Mucosa of stomach (tissue), 1 donor: Measurements from ENCODE around the gene AGL.
"Not testable (repeated sequence)": the region's sequence is repeated elsewhere in the genome, so short reads cannot be mapped to it uniquely, and the experiment has no call there.

ENCODE experiments used
- H3K27me3 ChIP-seq: one replicate; pipeline ENCODE4 v1.7.0; 2013; ENCODE audit warnings: mild to moderate bottlenecking, low read length; ENCODE audit not compliant: control insufficient read depth, insufficient read depth
- H3K36me3 ChIP-seq: one replicate; pipeline ENCODE4 v1.7.0; 2013; ENCODE audit warnings: low read length; ENCODE audit not compliant: control insufficient read depth, insufficient read depth
- H3K4me1 ChIP-seq: one replicate; pipeline ENCODE4 v1.7.0; 2013; ENCODE audit warnings: mild to moderate bottlenecking, low read length; ENCODE audit not compliant: control insufficient read depth, insufficient read depth
- H3K4me3 ChIP-seq: one replicate; pipeline ENCODE4 v1.7.0; 2013; ENCODE audit warnings: low read length
- H3K9ac ChIP-seq: one replicate; pipeline ENCODE4 v1.7.0; 2013; ENCODE audit warnings: mild to moderate bottlenecking, low read length, moderate library complexity
- H3K9me3 ChIP-seq: one replicate; pipeline ENCODE4 v1.7.0; 2013; ENCODE audit warnings: mild to moderate bottlenecking, low read length, moderate library complexity; ENCODE audit not compliant: control insufficient read depth
- donor health status: Pancreatic carcinoma.

The AGL gene

DNA sequence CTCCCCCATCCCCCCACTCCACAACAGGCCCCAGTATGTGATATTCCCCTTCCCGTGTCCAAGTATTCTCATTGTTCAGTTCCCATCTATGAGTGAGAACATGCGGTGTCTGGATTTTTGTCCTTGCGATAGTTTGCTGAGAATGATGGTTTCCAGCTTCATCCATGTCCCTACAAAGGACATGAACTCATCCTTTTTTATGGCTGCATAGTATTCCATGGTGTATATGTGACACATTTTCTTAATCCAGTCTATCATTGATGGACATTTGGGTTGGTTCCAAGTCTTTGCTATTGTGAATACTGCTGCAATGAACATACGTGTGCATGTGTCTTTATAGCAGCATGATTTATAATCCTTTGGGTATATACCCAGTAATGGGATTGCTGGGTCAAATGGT lies 53.1 kb downstream of the AGL start:
- not testable (repeated sequence) for H3K36me3 ChIP-seq, H3K4me1 ChIP-seq, H3K4me3 ChIP-seq, H3K9ac ChIP-seq, H3K27me3 ChIP-seq, H3K9me3 ChIP-seq

DNA sequence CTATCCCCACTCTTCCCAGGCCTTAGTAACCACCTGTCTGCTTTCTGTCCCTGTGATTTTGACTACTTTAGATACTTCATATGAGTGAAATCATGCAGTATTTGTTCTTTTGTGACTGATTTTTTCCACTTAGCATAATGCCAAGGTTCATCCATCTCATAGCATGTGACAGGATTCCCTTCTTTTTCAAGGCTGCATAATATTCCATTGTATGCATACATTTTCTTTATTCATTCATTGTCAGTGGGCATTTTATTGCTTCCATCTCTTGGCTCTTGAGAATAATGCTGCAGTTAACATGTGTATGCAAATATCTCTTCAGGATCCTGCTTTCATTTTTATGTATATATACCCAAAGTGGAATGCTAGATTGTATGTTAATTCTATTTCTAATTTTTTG lies 56.4 kb downstream of the AGL start:
- Histone ChIP-seq H3K4me1 (no peaks in the 10 kb centered on the region), H3K27me3 (no peaks in the 10 kb centered on the region), H3K4me3 (no peak overlapping the region), H3K9ac (no peak overlapping the region), H3K9me3 (no peaks in the 10 kb centered on the region), H3K36me3 (no peaks in the 10 kb centered on the region)

- Histone ChIP-seq H3K27me3 (no peaks in the 10 kb centered on the region), H3K4me1 (no peaks in the 10 kb centered on the region), H3K36me3 (no peaks in the 10 kb centered on the region), H3K9ac (no peak overlapping the region), H3K9me3 (no peaks in the 10 kb centered on the region), H3K4me3 (no peak overlapping the region)
Measured at GRCh38 chr1:99917214-99917613, 67.1 kb downstream of the AGL start.

DNA sequence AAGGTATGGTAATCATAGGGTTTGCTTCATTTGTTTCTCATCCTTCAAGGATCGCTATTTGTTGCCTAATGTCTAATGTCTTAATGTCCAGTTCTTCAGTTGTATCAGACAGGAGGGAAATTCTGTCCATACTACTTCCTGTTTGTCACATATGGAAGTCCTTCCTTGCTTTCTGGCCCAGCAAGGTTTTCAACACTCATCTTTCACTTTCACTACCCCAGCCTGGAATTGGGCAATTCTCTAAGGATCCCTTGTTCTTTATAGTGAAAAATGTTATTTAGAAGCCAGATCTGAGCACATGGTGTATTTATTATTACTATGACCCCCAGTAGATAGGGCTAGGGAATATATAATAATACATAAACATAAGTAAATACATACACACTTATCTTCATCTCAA lies 69.1 kb downstream of the AGL start:
- Histone ChIP-seq H3K9ac (no peak overlapping the region), H3K4me1 (no peaks in the 10 kb centered on the region), H3K36me3 (no peaks in the 10 kb centered on the region), H3K9me3 (no peaks in the 10 kb centered on the region), H3K27me3 (no peaks in the 10 kb centered on the region), H3K4me3 (no peak overlapping the region)

DNA sequence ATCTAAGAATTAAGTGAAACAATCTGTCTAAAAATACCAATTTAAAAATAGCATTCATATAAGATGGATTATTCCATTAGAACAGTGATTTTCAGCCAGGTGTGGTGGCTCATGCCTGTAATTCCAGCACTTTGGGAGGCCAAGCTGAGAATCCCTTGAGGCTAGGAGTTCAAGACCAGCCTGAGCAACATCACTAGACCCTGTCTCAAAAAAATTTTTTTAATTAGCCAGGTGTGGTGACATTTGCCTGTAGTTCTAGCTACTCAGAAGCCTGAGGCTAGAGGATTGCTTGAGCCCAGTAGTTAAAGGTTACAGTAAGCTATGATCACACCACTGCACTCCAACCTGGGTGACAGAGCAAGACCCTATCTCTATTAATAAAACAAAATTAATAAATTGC lies 84.6 kb downstream of the AGL start:
- no peak overlapping the region for H3K9ac ChIP-seq
- H3K4me3 ChIP-seq = no peak overlapping the region
- no peaks in the 10 kb centered on the region for H3K9me3 ChIP-seq
- no peaks in the 10 kb centered on the region for H3K4me1 ChIP-seq
- H3K36me3 ChIP-seq = no peaks in the 10 kb centered on the region
- H3K27me3 ChIP-seq = no peaks in the 10 kb centered on the region

GRCh38 chr1:99935534-99935933 lies 85.4 kb downstream of the AGL start:
- Histone ChIP-seq H3K36me3 (no peaks in the 10 kb centered on the region), H3K4me1 (no peaks in the 10 kb centered on the region), H3K4me3 (no peak overlapping the region), H3K27me3 (no peaks in the 10 kb centered on the region), H3K9ac (no peak overlapping the region), H3K9me3 (no peaks in the 10 kb centered on the region)

- no peak overlapping the region for H3K4me3 ChIP-seq
- no peak overlapping the region for H3K9ac ChIP-seq
- no peaks in the 10 kb centered on the region for H3K27me3 ChIP-seq
- no peaks in the 10 kb centered on the region for H3K36me3 ChIP-seq
- H3K4me1 ChIP-seq = no peaks in the 10 kb centered on the region
- no peaks in the 10 kb centered on the region for H3K9me3 ChIP-seq
Measured at GRCh38 chr1:99936071-99936470, 85.9 kb downstream of the AGL start.

DNA sequence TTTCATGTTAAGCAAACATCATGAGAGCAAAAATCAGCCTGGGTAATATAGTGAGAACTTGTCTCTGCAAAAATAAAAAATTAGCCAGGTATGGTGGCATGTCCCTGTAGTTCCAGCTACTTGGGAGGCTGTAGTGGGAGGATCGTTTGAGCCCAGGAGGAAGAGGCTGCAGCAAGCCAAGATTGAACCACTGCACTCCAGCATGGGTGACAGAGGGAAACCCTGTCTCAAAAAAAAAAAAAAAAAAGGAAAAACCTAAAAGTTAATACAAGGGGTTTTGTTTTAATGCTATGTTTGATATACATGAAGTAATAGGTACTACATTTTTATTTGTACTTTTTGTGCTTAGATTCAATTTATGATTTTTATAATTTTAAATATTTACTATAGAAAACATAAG lies 92.6 kb downstream of the AGL start:
- Histone ChIP-seq H3K36me3 (no peaks in the 10 kb centered on the region), H3K9me3 (no peaks in the 10 kb centered on the region), H3K9ac (no peak overlapping the region), H3K4me1 (no peaks in the 10 kb centered on the region), H3K4me3 (no peak overlapping the region), H3K27me3 (no peaks in the 10 kb centered on the region)

GRCh38 chr1:99943223-99943794 lies 93.1 kb downstream of the AGL start:
- Histone ChIP-seq H3K4me3 (no peak overlapping the region), H3K36me3 (no peaks in the 10 kb centered on the region), H3K27me3 (no peaks in the 10 kb centered on the region), H3K4me1 (no peaks in the 10 kb centered on the region), H3K9me3 (no peaks in the 10 kb centered on the region), H3K9ac (no peak overlapping the region)

DNA sequence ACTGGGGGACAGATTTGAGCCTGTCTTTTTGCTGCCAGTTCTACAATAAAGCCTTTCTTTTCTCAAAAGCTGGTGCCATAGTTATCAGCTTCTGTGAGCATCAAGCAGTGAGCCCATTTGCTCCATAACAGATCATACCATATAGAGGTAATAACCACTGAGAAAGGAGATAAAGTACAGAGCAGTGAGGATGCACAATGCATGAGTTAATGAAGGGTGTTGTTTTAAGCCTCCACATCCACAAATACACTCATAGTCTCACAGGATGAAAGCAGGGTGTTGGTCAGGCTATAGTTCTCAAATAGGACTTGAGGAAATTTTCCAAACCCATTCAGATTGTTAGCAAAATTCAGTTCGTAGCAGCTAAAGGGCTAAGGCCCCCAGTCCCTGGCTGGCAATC lies 94.0 kb downstream of the AGL start:
- H3K4me1 ChIP-seq = no peaks in the 10 kb centered on the region
- no peaks in the 10 kb centered on the region for H3K36me3 ChIP-seq
- H3K27me3 ChIP-seq = no peaks in the 10 kb centered on the region
- H3K9ac ChIP-seq = no peak overlapping the region
- H3K9me3 ChIP-seq = no peaks in the 10 kb centered on the region
- no peak overlapping the region for H3K4me3 ChIP-seq

- H3K4me1 ChIP-seq = no peaks in the 10 kb centered on the region
- H3K9ac ChIP-seq = no peak overlapping the region
- H3K36me3 ChIP-seq = no peaks in the 10 kb centered on the region
- H3K27me3 ChIP-seq = no peaks in the 10 kb centered on the region
- H3K4me3 ChIP-seq = no peak overlapping the region
- H3K9me3 ChIP-seq = no peaks in the 10 kb centered on the region
Measured at GRCh38 chr1:99945174-99945573, 95.0 kb downstream of the AGL start.

DNA sequence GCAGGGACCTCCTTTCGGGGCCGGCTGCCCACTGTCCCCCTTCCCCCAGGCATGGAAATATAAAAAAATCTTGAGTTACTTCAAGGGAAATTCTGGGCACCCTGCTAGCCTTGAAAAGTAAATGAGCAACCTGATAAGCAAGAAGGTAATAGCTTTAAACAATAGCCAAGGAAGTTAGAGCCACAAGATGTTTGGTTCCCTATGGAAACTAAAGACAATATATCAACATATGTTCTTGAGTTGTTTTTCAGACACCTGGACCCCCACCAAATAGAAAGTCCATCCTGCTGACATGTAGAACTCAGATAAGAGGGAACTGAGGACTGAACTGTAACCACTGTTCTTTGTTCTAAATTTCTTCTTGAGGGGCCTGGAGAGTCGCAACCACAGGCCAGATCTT lies 100.3 kb downstream of the AGL start:
- H3K27me3 ChIP-seq = no peaks in the 10 kb centered on the region
- H3K36me3 ChIP-seq = no peaks in the 10 kb centered on the region
- no peak overlapping the region for H3K4me3 ChIP-seq
- no peak overlapping the region for H3K9ac ChIP-seq
- H3K9me3 ChIP-seq = no peaks in the 10 kb centered on the region
- no peaks in the 10 kb centered on the region for H3K4me1 ChIP-seq

- no peaks in the 10 kb centered on the region for H3K9me3 ChIP-seq
- no peaks in the 10 kb centered on the region for H3K4me1 ChIP-seq
- H3K9ac ChIP-seq = no peak overlapping the region
- no peaks in the 10 kb centered on the region for H3K27me3 ChIP-seq
- H3K4me3 ChIP-seq = no peak overlapping the region
- no peaks in the 10 kb centered on the region for H3K36me3 ChIP-seq
Measured at GRCh38 chr1:99952522-99952921, 102.4 kb downstream of the AGL start.
